ENCODE measurements around the gene MOGAT2. TPM values are rescaled to one million over a fixed set of nuclear protein-coding genes. Genes with fewer than 3 reads are reported as not detected.
A peak's percentile ranks its signal among the peaks of the same experiment; 100 is the strongest.

MOGAT2 gene
- total and polyA plus RNA-seq, 2 of the 13 experiments (the other 11 are each of a cell fraction or from before 2014, with no cell fraction given): 27.2 to 27.8 TPM

DNA sequence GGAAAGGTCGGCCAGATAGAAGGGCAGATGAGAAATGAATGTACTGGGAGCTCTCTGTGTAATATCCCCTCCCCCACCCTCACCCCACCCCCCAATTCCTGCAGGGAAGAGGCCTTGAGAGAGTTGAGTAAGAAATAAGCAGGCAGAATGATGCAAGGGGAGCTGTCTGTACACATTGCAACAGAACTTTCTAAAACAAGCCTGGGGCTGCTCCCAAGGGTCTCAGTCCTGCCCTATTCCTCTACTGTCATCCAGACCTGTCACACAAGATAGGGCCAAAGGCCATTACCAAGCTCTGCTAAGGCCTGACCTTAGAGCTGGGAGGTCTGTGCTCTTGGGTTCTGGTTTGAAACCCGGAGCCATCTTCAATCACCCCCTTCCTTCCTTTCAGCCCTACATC is 45.2 kb downstream of the MOGAT2 start (continued):
- TF ChIP-seq, protein P1, sequence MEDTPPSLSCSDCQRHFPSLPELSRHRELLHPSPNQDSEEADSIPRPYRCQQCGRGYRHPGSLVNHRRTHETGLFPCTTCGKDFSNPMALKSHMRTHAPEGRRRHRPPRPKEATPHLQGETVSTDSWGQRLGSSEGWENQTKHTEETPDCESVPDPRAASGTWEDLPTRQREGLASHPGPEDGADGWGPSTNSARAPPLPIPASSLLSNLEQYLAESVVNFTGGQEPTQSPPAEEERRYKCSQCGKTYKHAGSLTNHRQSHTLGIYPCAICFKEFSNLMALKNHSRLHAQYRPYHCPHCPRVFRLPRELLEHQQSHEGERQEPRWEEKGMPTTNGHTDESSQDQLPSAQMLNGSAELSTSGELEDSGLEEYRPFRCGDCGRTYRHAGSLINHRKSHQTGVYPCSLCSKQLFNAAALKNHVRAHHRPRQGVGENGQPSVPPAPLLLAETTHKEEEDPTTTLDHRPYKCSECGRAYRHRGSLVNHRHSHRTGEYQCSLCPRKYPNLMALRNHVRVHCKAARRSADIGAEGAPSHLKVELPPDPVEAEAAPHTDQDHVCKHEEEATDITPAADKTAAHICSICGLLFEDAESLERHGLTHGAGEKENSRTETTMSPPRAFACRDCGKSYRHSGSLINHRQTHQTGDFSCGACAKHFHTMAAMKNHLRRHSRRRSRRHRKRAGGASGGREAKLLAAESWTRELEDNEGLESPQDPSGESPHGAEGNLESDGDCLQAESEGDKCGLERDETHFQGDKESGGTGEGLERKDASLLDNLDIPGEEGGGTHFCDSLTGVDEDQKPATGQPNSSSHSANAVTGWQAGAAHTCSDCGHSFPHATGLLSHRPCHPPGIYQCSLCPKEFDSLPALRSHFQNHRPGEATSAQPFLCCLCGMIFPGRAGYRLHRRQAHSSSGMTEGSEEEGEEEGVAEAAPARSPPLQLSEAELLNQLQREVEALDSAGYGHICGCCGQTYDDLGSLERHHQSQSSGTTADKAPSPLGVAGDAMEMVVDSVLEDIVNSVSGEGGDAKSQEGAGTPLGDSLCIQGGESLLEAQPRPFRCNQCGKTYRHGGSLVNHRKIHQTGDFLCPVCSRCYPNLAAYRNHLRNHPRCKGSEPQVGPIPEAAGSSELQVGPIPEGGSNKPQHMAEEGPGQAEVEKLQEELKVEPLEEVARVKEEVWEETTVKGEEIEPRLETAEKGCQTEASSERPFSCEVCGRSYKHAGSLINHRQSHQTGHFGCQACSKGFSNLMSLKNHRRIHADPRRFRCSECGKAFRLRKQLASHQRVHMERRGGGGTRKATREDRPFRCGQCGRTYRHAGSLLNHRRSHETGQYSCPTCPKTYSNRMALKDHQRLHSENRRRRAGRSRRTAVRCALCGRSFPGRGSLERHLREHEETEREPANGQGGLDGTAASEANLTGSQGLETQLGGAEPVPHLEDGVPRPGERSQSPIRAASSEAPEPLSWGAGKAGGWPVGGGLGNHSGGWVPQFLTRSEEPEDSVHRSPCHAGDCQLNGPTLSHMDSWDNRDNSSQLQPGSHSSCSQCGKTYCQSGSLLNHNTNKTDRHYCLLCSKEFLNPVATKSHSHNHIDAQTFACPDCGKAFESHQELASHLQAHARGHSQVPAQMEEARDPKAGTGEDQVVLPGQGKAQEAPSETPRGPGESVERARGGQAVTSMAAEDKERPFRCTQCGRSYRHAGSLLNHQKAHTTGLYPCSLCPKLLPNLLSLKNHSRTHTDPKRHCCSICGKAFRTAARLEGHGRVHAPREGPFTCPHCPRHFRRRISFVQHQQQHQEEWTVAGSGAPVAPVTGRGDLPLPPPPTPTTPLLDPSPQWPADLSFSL (CRISPR knock-in tag; IDR thresholded peaks at IDR 0.05): no peak
- TF ChIP-seq NFIC (IDR thresholded peaks at IDR 0.05; ENCODE audit: low read length) (0 out of 2 replicates have a peak, but pooled peaks have one; percentile 48), HMG20B (CRISPR knock-in tag; conservative IDR thresholded peaks at IDR 0.05) (peak; percentile 84), FOXK1 (CRISPR knock-in tag; IDR thresholded peaks at IDR 0.05; ENCODE audit: borderline replicate concordance, low read depth) (peak; percentile 85; the same call in 1 of the 2 replicates), ZNF883 (CRISPR knock-in tag; IDR thresholded peaks at IDR 0.05; ENCODE audit: not compliant biosample characterization) (no peak), NCOA1 (CRISPR knock-in tag; IDR thresholded peaks at IDR 0.05) (no peak), ZMYM3 (CRISPR knock-in tag; IDR thresholded peaks at IDR 0.05) (0 out of 2 replicates have a peak, but pooled peaks have one; percentile 23), YY1 (IDR thresholded peaks at IDR 0.05; ENCODE audit: insufficient read depth, insufficient replicate concordance, low read depth, low read length) (no peak), ZNF629 (CRISPR knock-in tag; conservative IDR thresholded peaks at IDR 0.05) (no peak), ZNF747 (CRISPR knock-in tag; IDR thresholded peaks at IDR 0.05; ENCODE audit: borderline replicate concordance) (no peak), RAD21 (CRISPR knock-in tag; IDR thresholded peaks at IDR 0.05) (no peak)
- TF ChIP-seq, protein P2, sequence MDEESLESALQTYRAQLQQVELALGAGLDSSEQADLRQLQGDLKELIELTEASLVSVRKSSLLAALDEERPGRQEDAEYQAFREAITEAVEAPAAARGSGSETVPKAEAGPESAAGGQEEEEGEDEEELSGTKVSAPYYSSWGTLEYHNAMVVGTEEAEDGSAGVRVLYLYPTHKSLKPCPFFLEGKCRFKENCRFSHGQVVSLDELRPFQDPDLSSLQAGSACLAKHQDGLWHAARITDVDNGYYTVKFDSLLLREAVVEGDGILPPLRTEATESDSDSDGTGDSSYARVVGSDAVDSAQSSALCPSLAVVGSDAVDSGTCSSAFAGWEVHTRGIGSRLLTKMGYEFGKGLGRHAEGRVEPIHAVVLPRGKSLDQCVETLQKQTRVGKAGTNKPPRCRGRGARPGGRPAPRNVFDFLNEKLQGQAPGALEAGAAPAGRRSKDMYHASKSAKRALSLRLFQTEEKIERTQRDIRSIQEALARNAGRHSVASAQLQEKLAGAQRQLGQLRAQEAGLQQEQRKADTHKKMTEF (CRISPR knock-in tag; IDR thresholded peaks at IDR 0.05): peak; percentile 79; the same call in 1 of the 2 replicates
- TF ChIP-seq, protein P3, sequence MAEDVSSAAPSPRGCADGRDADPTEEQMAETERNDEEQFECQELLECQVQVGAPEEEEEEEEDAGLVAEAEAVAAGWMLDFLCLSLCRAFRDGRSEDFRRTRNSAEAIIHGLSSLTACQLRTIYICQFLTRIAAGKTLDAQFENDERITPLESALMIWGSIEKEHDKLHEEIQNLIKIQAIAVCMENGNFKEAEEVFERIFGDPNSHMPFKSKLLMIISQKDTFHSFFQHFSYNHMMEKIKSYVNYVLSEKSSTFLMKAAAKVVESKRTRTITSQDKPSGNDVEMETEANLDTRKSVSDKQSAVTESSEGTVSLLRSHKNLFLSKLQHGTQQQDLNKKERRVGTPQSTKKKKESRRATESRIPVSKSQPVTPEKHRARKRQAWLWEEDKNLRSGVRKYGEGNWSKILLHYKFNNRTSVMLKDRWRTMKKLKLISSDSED (CRISPR knock-in tag; IDR thresholded peaks at IDR 0.05): no peak
- TF ChIP-seq, protein P4, sequence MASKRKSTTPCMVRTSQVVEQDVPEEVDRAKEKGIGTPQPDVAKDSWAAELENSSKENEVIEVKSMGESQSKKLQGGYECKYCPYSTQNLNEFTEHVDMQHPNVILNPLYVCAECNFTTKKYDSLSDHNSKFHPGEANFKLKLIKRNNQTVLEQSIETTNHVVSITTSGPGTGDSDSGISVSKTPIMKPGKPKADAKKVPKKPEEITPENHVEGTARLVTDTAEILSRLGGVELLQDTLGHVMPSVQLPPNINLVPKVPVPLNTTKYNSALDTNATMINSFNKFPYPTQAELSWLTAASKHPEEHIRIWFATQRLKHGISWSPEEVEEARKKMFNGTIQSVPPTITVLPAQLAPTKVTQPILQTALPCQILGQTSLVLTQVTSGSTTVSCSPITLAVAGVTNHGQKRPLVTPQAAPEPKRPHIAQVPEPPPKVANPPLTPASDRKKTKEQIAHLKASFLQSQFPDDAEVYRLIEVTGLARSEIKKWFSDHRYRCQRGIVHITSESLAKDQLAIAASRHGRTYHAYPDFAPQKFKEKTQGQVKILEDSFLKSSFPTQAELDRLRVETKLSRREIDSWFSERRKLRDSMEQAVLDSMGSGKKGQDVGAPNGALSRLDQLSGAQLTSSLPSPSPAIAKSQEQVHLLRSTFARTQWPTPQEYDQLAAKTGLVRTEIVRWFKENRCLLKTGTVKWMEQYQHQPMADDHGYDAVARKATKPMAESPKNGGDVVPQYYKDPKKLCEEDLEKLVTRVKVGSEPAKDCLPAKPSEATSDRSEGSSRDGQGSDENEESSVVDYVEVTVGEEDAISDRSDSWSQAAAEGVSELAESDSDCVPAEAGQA (IDR thresholded peaks at IDR 0.05; ENCODE audit: low read depth): no peak
- TF ChIP-seq, protein P4 (CRISPR knock-in tag; IDR thresholded peaks at IDR 0.05; ENCODE audit: borderline replicate concordance): no peak
